Stimulated activated CD8-positive, alpha-beta memory T cell treated with anti-CD3 and anti-CD28 coated beads, Interleukin-4, amount 100 ng/mL, for 4 hours (primary cell): ENCODE measurements around the gene KRTAP13-2.

Source experiments
- DNase-seq, 2 donors: peaks; one replicate each; pipeline ENCODE4 v3.0.0-alpha.2; 2020; ENCODE audit warnings: low read depth in 2 of 2, low spot score in 1 of 2

The KRTAP13-2 gene

GRCh38 chr21:30326390-30326789, 45.7 kb downstream of the KRTAP13-2 start:
- no peak for DNase-seq
